Ascending aorta (tissue), 2 donors: ENCODE measurements around the gene PM20D2. TPM values are rescaled to one million over a fixed set of nuclear protein-coding genes. Genes with fewer than 3 reads are reported as not detected.

ENCODE experiments used
- DNase-seq, 2 donors: peaks; one replicate each; pipeline ENCODE4 v3.0.0-alpha.2; 2019; ENCODE audit warnings: low spot score in 2 of 2
- H3K27ac ChIP-seq, 2 donors: fragments of 200-600 bp; sonication (generic); one replicate each; pipeline ENCODE4 v1.5.1; 2016 to 2017; ENCODE audit warnings: mild to moderate bottlenecking in 1 of 2
- H3K27me3 ChIP-seq: fragments of 200-600 bp; sonication (generic); one replicate; pipeline ENCODE4 v1.5.1; 2017
- H3K36me3 ChIP-seq, 2 donors: fragments of 200-600 bp; sonication (generic); one replicate each; pipeline ENCODE4 v1.5.1; 2016
- H3K4me1 ChIP-seq, 2 donors: fragments of 200-600 bp; sonication (generic); one replicate each; pipeline ENCODE4 v1.5.1; 2016 to 2017; ENCODE audit warnings: mild to moderate bottlenecking in 1 of 2
- H3K4me3 ChIP-seq, 2 donors: fragments of 200-600 bp; sonication (generic); one replicate each; pipeline ENCODE4 v1.5.1; 2016 to 2017; ENCODE audit warnings: mild to moderate bottlenecking in 1 of 2
- H3K9me3 ChIP-seq, 2 donors: fragments of 200-600 bp; sonication (generic); one replicate each; pipeline ENCODE4 v1.5.1; 2016
- intact Hi-C: fragments of 100-400 bp; cut with DNase I; formaldehyde crosslinking; loops from one replicate; pipeline ENCODE4 v1.15.1; 2023
- total RNA-seq: library from RNA; depleted of rRNA; stranded (reverse); fragments of >200 nt; gene quantifications from one replicate; pipeline ENCODE4 v1.1.0, GENCODE V29; 2016
- TF ChIP-seq, protein P1 (sequence below), 3 experiments: fragments of 200-600 bp in 2 of 3; fragments of 450-650 bp in 1 of 3; sonication (generic) in 2 of 3; IDR thresholded peaks; one replicate each; pipeline ENCODE4 v1.5.1; 2016 to 2019; ENCODE audit warnings: antibody characterized with exemption in 3 of 3, mild to moderate bottlenecking in 1 of 3, moderate library complexity in 1 of 3

Gene PM20D2
- total RNA-seq, 1 donor from 2014 or later: 8.8 TPM

DNA sequence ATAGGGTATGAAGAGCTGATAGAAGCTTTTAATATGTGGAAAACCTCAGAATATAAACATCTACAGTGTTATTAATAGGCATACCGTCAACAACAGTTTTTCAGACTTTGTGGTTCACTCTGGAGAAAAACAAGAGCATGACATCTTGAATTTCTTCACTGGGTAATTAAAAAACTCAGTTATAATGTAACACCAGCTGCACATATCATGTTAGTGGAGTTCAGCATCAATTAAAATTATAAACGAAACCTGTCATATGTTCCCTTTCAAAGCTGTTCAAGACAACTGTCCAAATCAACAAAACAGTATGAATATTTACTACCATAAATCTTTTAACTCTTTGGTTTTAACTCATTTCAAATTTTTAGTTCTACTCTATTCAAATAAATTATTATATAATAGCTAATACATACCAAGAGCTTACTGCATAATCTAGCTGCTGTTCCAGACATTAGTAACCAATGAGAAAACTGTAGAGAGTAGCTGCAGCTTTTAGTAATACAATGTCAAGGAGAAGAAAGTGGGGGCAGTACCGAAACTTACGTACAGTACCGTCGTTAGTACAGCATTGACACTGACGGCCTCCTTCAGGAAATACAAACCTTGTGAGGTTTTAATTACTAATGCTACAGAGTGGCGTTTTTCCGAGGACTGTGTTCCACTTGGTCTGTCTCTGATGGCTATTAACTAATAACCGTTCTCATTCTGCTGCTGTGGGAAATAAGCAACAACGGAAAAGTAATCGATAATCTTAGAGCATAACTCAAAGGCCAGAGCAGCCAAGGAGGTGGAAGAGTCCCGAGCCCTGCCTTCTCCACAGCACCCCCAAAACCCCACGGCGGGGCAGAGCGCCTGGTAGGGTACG is 532 bp upstream of the PM20D2 start:
- Histone ChIP-seq H3K4me3 (peak overlapping the region; percentile 86 to 97), H3K9me3 (no peaks in the 10 kb centered on the region), H3K4me1 (peaks cover 0 to 13% of the 10 kb centered on the region in 2 donors), H3K27ac (peak overlapping the region; percentile 92 to 98), H3K36me3 (peaks cover 0 to 4% of the 10 kb centered on the region in 2 donors), H3K27me3 (no peaks in the 10 kb centered on the region)
- TF ChIP-seq, protein P1, sequence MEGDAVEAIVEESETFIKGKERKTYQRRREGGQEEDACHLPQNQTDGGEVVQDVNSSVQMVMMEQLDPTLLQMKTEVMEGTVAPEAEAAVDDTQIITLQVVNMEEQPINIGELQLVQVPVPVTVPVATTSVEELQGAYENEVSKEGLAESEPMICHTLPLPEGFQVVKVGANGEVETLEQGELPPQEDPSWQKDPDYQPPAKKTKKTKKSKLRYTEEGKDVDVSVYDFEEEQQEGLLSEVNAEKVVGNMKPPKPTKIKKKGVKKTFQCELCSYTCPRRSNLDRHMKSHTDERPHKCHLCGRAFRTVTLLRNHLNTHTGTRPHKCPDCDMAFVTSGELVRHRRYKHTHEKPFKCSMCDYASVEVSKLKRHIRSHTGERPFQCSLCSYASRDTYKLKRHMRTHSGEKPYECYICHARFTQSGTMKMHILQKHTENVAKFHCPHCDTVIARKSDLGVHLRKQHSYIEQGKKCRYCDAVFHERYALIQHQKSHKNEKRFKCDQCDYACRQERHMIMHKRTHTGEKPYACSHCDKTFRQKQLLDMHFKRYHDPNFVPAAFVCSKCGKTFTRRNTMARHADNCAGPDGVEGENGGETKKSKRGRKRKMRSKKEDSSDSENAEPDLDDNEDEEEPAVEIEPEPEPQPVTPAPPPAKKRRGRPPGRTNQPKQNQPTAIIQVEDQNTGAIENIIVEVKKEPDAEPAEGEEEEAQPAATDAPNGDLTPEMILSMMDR (IDR thresholded peaks at IDR 0.05): no peak
- no peak for DNase-seq
- intact Hi-C loops: loop anchor here (5.0 kb wide), 2 partner anchors 77 to 207 kb away; partner anchors contain the start of gene UBE2J1

DNA sequence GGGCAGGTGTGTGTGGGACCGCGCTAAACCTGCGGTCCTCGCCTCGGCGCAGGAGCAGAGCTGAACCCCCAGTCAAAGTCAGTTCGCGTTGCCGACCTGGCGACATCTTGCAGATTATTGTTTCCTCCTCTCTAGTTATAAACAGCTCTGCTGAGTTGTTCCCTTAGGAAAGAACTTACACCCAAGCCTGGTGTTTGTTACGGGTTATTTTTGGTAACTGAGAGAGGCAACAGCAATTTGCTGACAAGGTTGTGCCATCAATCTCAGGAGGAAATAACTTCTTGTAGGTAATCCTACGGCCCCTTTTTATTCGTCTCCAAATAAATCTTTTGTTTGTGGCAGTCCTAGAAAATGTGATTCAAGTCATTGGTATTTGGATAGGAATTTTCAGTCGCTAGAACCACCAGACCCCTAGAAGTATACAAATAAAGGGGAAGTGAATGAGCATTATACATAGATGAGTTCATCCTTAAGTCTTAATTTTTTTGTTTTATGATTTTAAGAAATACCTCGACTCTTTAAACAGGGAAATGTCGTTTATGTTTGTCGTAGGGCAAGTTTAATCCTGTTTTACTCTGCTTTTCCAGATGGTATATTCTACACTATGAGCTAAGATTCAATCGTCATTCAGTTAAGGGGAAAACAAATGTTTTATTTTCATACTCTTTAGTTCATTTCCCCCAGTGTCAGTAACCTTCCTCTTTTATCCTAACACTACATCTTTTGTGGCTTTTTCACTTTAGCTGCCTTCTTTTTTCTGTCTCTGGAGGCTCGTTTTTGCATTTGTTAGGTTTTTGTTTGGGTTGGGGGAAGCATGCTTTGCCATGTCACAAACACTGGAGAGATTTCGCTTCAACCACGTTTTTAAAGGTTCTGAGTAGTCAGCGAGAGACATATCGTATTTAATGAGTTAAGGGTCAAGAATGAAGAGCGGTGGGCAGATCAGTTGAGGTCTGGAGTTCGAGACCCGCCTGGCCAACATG is 1.2 kb downstream of the PM20D2 start:
- Histone ChIP-seq H3K4me1 (peaks cover 0 to 15% of the 10 kb centered on the region in 2 donors), H3K36me3 (peaks cover 0 to 12% of the 10 kb centered on the region in 2 donors), H3K27ac (peak overlapping the region; percentile 92 to 98), H3K9me3 (no peaks in the 10 kb centered on the region), H3K27me3 (no peaks in the 10 kb centered on the region), H3K4me3 (peak overlapping the region; percentile 86 to 97)
- TF ChIP-seq, protein P1 (IDR thresholded peaks at IDR 0.05): no peak
- peak in 1 of 2 donors; percentile 64 for DNase-seq
- intact Hi-C loops: loop anchor here (1.0 to 5.0 kb wide), 4 partner anchors 13 to 205 kb away; partner anchors contain the start of genes PNRC1 and UBE2J1

DNA sequence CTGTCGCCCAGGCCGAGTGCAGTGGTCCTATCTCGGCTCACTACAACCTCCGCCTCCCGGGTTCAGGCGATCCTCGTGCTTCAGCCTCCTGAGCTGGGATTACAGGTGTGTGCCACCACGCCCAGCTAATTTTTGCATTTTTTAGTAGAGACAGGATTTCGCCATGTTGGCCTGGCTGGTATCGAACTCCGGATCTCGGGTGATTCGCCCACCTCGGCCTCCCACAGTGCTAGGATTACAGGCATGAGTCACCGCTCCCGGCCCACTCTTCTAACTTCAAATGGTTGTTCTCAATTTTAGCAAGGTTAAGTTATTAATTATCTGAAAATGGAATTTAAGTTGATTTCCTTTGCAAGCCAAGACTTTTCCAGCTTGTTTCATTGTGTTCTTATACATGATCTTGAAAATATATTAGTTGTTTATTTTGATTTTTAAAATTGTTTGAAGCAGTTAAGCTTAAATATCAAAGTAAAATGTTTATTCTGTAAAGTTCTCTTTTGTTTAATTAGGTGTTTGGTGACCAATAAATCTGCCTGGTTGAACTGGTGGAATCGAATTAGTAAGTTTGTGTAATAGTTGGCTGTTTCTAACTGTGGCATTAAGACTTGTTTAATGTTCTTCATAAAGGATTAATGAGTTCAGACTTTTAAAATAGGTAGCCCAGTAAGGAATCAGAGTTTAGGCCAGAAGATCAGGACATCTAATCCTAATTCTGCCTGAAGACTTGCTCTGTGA is 2.3 kb downstream of the PM20D2 start:
- DNase-seq: no peak
- Histone ChIP-seq H3K4me1 (peaks cover 0 to 15% of the 10 kb centered on the region in 2 donors), H3K36me3 (peaks cover 0 to 17% of the 10 kb centered on the region in 2 donors), H3K27me3 (no peaks in the 10 kb centered on the region), H3K27ac (peak overlapping the region; percentile 92 to 98), H3K9me3 (no peaks in the 10 kb centered on the region), H3K4me3 (peak overlapping the region; percentile 4 to 86)
- TF ChIP-seq, protein P1 (IDR thresholded peaks at IDR 0.05): no peak
- intact Hi-C loops: loop anchor here (5.0 kb wide), 2 partner anchors 74 to 204 kb away; partner anchors contain the start of gene UBE2J1

DNA sequence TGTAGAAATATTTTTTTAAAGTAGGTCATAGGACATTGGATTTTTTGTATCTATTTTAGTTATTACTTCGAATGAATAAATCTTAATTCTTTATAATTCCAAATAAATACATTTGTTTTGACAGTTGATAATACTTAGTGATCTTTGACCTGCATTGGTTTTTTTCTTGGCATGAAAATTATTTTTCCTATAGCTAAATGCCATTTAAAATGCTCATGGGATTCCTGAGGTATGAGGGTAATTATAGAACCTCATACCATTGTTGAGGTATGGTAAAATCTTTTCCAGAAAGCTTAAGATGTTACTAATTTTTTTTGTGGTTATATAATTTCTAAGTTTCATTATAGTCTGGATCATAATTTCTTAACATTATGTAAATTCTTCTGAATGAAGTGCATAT is 8.3 kb downstream of the PM20D2 start:
- Histone ChIP-seq H3K4me1 (peaks cover 0 to 4% of the 10 kb centered on the region in 2 donors), H3K27me3 (no peaks in the 10 kb centered on the region), H3K27ac (no peak overlapping the region), H3K9me3 (no peaks in the 10 kb centered on the region), H3K36me3 (peaks cover 11 to 41% of the 10 kb centered on the region in 2 donors), H3K4me3 (no peak overlapping the region)
- intact Hi-C loops: no loop called here
- no peak for DNase-seq
- TF ChIP-seq, protein P1 (IDR thresholded peaks at IDR 0.05): no peak
